NCI-H82 (cell line): ENCODE results near the gene CCNQ.
A peak's percentile ranks its signal among the peaks of the same experiment; 100 is the strongest.

ENCODE experiments used
- DNase-seq: peaks from one replicate; lab custom pipeline; 2025; lab: John Stamatoyannopoulos, UW

Gene CCNQ

DNA sequence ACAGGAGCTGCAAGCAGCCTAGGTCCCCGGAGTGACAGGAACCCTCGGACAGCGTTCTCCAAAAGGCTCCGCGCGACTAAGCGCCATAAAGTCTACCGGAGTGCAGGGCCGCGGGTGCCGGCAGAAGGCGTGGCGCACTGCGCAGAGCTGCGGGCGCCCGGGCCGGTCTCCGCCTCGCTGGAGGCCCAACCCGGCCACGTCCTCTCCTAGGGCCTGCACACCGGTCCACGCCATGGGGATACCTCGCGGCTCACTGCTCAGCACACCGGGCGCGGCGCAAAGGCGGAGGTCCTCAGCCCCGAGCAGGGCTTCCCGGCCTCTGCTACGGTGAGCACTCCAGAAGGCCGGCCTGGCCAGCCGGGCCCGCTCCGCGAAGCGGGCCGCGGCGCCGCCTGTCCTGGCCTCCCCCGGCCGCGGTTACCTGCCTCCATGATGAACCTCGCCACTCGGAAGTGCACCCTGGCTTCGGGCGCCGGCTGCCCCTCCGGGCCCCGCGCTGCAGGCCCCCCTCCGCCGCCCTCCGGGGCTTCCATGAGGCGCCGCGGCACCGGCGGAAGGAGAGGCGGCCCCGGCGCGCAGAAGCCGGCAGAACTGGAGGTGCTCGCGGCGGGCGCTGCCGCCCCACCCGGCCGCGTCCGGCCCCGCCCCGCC, at the start of gene CCNQ:
Gene CCNQ, minus strand, starts transcription at position 599 of the 651 bp plus-strand sequence. Its CDS starts 66 bp downstream, at position 533.
- peak; percentile 42 for DNase-seq

DNA sequence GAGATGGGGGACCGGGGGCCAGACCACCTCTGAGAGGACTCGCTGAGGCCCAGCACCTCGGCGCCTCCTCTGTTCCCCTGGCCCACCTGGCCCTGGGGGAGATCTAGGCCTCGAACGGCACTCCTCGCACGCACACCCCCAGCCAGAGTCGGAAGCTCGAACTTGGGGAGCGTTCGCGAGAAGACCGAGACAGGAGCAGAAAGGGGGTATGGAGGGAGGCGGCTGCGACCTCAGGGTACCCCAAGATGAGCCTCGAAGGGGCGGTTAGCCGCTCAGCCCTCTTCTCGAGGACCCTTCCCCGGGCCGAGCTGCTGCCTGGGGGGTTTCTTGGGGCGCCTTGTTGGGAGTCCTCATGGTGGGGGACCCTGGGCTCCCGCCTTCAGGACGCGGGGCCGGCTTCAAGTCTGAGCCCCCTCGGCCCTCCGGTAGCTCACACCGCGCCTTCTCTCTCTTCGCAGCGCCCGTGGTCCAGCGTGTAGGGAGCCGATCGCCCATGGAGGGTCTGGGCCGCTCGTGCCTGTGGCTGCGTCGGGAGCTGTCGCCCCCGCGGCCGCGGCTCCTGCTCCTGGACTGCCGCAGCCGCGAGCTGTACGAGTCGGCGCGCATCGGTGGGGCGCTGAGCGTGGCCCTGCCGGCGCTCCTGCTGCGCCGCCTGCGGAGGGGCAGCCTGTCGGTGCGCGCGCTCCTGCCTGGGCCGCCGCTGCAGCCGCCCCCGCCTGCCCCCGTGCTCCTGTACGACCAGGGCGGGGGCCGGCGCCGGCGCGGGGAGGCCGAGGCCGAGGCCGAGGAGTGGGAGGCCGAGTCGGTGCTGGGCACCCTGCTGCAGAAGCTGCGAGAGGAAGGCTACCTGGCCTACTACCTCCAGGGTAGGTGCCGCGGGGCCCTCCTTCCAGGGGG, 48.8 kb upstream of the CCNQ start:
- DNase-seq, result no peak

DNA sequence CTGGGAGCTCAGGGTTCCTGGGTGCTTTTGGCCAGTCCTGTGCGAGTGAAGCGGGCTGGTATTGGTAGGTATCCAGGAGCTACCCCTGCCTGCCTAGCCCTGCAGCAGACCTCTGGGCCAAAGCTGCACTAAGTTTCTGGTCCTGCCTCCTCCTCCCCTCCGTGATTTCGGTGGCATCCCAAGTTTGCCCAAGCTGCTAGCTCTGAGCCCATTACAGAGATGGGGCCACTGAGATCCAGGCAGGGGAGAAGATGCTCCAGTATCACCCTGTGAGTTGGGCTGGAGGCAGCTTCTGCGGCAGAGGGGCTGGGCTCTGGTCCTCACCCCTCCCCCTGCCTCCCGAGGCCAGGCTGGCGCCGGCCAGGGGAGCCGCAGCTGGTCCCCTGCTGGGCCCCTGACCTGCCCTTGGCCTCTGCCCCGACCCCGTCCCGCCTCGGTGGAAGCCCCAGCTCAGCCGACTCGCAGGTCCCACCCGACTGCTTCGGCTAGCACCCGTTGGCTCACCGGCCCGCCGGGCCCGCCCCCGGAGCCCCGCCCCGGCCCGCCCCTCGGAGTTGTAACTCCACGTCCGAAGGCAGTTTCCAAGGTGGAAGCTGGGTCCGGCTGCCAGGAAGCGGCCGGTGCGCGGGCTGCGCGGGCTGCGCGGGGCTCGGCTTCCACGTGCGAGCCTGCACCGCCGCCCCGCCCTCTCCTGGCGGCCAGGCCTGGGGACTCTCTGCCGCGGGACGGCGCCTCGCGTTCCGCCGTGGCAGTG, 47.9 kb upstream of the CCNQ start, which contains the start of gene DUSP9:
Gene DUSP9, plus strand, starts transcription at position 584 of the 754 bp plus-strand sequence. CDS start 751 bp downstream, outside the sequence.
- DNase-seq, result peak; percentile 71

- no peak for DNase-seq
Observed at GRCh38 chrX:153645921-153646488, 47.1 kb upstream of the CCNQ start.

DNA sequence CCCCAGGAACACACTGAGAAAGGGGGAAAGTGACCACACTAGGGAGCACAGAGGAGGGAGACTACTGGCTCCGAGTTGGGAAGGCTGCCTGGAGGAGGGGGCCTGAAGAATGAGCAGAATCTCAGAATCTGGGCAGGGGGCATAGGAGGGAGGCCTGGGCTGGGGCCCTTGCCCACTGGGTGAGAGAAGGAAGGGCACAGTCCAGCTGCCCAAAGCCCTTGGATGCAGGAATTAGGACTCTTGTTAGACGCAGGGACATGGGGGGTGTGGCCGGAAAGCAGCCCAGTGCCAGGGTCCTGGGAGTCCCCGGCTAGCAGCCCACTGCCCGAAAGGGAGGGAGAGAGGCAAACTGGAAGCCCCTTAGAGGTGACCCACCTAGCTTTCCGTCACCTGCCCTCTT, 46.2 kb upstream of the CCNQ start:
- DNase-seq, result no peak

- DNase-seq, result peak; percentile 70
Observed at GRCh38 chrX:153644356-153645125, 45.6 kb upstream of the CCNQ start.

- peak; percentile 64 for DNase-seq
Observed at GRCh38 chrX:153643431-153644351, 44.8 kb upstream of the CCNQ start.

DNA sequence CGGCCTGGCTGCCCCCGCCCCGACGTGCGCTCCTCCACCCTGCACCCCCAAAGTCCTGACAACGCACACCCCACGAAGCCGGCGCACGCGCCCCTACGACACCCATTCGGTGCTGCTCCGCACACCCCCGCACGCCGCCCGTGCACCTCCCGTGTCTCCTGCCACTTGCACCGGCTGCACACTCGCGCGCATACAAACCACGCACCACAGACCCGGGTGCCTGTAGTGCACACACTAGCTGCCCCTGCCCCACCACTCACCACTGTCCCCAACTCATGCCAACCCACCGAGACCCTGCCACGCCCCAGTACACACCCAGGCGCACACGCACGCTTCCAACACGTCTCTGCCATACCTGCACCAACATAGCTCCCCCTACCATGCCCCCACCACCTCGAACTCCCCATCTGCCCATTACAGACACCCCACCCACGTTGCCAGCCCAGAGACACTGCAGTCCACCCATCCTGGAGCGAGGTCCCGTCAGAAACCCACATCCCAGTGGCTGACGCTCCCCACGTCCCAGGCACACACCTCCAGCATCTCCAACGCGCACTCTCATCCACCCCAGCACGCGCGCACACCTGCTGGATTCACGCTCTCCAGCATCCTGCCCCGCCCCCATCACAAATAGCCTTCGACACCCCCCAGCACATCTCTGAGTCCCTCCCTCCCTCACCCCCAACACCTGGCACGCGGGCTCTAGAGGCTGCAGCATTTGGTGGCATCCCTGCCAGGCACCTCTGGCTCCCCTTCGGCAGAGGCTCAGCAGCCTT, 43.9 kb upstream of the CCNQ start:
- peak; percentile 41 for DNase-seq

- DNase-seq, result peak; percentile 63
Observed at GRCh38 chrX:153642051-153642654, 43.2 kb upstream of the CCNQ start.

GRCh38 chrX:153641627-153642026, 42.7 kb upstream of the CCNQ start:
- DNase-seq, result peak; percentile 59

GRCh38 chrX:153640736-153641575, 42.0 kb upstream of the CCNQ start:
- no peak for DNase-seq

DNA sequence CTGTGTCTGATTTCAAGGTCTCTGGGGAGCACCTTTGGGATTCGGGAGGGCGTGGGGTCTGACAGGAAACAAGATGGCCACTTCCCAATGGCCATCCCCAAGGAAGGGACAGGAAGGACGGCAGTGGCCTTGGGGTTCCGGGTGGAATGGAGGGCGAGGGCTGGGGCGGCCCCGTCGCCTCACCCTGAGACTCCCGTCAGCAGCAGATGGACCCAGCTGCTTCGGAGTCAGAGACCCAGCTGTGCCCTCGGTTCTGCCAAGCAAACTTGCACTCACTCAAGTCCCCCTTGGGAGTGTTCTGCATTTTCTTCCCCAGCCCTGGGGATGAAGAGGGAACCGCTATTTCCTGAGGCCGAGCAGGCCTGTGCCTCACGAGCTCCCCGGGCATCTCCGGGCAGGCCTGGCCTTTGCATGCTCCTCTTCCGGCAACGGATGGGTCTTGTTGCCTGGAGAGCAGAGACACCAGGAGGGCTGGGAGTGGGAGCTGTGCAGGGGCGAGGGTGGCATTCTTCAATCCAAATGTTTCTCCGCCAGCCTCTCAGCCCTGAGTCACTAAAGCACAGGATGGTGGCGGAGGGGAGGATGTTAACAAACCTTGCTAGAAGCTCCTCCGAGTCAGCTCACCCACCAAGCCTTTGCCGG, 41.2 kb upstream of the CCNQ start:
- DNase-seq, result no peak

- no peak for DNase-seq
Observed at GRCh38 chrX:153639177-153640044, 40.5 kb upstream of the CCNQ start.

DNA sequence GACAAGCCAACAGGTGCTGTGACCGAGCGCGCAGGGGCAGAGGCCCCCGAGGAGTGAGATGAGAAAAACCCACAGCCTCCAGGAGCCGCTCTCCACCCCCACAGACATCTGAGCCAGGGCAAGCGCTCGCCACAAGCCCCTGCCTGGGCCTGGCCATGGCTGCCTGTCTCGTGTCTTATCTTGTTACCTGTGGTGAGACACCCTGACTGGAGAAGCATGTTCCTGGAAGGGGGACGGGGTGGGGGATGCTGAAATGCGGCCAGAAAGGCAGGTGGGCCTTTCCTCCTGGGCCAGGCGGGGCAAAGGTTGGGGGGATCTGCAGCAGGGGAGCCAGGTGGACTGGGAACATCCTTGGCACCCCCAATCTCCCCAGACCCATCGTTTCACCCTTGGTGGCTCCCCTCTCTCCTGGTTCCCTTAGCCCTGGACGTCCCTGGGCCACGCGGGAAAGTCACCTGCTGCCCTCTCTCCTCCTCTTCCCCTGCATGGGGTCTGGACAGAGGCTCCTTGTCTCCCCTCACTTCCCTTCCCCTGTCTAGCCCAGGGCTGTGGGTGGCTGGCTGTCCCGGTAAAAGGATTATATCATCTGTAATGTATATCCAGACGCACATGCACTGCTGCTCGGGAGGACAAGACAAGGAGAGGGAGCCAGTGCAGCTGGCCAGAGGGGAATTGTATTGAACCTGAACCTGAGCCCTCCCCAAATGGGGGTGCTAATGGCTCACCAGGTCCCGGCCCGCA, 39.7 kb upstream of the CCNQ start:
- DNase-seq, result peak; percentile 81

DNA sequence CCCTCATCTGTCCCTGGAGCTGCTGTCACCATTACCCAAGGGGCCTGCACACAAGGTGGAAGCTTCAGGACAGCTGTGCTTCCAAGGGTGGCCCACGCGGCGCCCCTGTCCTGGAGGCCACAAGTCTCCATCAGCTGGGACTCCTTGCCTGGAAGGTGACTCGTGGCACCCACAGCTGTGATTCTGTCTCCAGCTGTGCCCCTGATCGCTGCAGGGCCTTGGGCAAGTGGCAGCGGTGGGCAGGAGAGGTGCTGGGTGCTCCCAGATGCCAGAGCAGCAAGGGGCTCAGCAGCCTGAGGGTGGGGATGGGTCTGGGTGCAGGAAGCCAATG, 39.1 kb upstream of the CCNQ start:
- no peak for DNase-seq
